ENCODE measurements around the gene BTK. TPM values are rescaled to one million over a fixed set of nuclear protein-coding genes. Genes with fewer than 3 reads are reported as not detected.

Gene BTK
- not detected in 2 replicates for total RNA-seq

DNA sequence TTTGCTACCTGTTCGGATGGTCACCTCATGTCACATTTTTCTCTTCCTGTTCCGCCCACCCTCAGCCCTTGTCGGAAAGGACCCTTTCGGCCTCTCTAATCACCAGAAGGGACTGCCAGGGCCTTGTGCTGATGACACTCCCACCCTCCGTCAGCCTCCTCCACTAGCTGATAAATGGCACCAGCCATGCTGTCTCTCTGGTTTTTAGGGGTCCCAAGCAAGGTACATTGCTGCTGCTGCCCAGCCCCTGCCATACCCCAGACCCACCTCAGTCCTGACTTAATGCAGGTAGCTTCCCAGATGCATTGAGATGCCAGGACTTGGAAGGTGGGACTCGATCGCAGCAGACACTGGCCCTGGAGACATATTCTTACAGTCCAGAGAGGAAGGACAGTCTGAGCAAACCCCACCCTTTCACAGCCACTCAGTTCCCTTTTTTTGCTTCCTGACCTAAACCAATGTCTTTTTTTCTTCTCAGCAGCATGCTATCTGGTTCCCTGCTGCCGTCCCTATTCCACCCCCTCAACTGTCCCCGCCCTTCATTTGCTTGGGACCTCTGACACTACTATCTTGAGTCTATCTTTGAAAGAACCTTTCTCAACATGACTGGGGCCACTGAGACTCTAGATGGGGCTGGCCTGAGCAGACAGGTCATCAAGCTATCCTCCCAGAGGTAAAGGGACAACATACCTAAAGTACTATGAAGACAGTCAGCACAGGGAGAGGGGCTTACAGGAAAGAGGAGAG lies at the start of gene BTK:
TSS of gene BTK (minus strand) at position 397 of the 747 bp plus-strand sequence. CDS start 10,907 bp downstream, outside the sequence.
- Mint-ChIP-seq H3K4me1 (peaks cover 8% of the 10 kb centered on the region), H3K36me3 (ENCODE audit: low read depth) (peaks cover 2% of the 10 kb centered on the region), H3K27ac (no peak within 1 kb of the TSS), H3K4me3 (no peak within 1 kb of the TSS), H3K9me3 (no peaks in the 10 kb centered on the region), H3K27me3 (no peaks in the 10 kb centered on the region)
- no peak for DNase-seq
- intact Hi-C loops (cut with micrococcal nuclease): no loop called here

GRCh38 chrX:101430457-101431078 lies 44.6 kb upstream of the BTK start:
- peak overlapping the region; percentile 86 for H3K27ac Mint-ChIP-seq
- no peaks in the 10 kb centered on the region for H3K9me3 Mint-ChIP-seq
- intact Hi-C loops (cut with micrococcal nuclease): no loop called here
- peak overlapping the region; percentile 59 for H3K4me3 Mint-ChIP-seq
- DNase-seq: no peak
- peaks cover 18% of the 10 kb centered on the region for H3K36me3 Mint-ChIP-seq (ENCODE audit: low read depth)
- no peaks in the 10 kb centered on the region for H3K27me3 Mint-ChIP-seq
- H3K4me1 Mint-ChIP-seq: peaks cover 11% of the 10 kb centered on the region

DNA sequence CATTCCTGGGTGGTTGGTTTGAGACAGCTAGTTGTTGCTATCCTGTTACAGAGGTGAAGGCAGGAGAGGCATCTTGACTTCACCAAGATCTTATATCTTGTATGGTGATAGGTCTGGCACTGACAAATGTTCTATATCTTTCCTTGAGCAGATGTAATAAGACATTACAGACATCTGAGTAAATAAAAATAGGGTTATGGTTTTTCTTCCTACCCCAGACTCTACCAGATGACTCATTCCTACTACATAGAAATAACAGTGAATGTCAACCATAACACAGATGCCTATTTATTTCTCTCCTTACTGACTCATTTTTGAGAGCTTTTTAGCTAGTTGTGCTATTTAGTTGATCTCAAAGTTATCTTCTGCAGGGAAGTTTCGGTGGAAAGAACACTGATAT lies 43.9 kb upstream of the BTK start:
- intact Hi-C loops (cut with micrococcal nuclease): no loop called here
- Mint-ChIP-seq H3K4me3 (peak overlapping the region; percentile 59), H3K4me1 (peaks cover 11% of the 10 kb centered on the region), H3K9me3 (no peaks in the 10 kb centered on the region), H3K27ac (peak overlapping the region; percentile 86), H3K36me3 (ENCODE audit: low read depth) (peaks cover 18% of the 10 kb centered on the region), H3K27me3 (no peaks in the 10 kb centered on the region)
- no peak for DNase-seq

DNA sequence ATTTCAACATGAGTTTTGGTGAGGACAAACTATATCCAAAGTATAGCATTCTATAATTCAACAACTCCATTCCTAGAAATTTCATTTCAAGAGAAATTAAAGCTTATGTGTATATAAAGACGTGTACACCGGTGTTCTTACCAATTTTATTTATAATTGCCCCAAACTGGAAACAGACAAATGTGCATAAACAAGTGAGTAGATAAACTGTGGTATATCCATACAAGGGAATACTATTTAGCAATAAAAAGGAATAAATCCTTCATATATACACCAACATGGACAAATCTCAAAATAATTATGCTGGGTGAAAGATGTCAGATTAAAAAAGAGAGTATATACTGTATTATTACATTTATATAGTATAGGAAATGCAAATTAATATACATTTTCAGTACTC lies 42.0 kb upstream of the BTK start:
- Mint-ChIP-seq H3K4me1 (peaks cover 11% of the 10 kb centered on the region), H3K4me3 (no peak overlapping the region), H3K27ac (no peak overlapping the region), H3K9me3 (no peaks in the 10 kb centered on the region), H3K27me3 (no peaks in the 10 kb centered on the region), H3K36me3 (ENCODE audit: low read depth) (peaks cover 18% of the 10 kb centered on the region)
- DNase-seq: no peak
- intact Hi-C loops (cut with micrococcal nuclease): no loop called here

- Mint-ChIP-seq H3K27me3 (no peaks in the 10 kb centered on the region), H3K27ac (peak overlapping the region; percentile 29), H3K9me3 (no peaks in the 10 kb centered on the region), H3K4me3 (peak overlapping the region; percentile 86), H3K36me3 (ENCODE audit: low read depth) (peaks cover 6% of the 10 kb centered on the region), H3K4me1 (peaks cover 27% of the 10 kb centered on the region)
- intact Hi-C loops (cut with micrococcal nuclease): loop anchor here (5.0 kb wide), 1 partner anchor 178 kb away; no protein-coding TSS in a partner anchor
- DNase-seq: no peak
Measured at GRCh38 chrX:101419489-101419888, 33.5 kb upstream of the BTK start.

GRCh38 chrX:101417981-101418841 lies 32.2 kb upstream of the BTK start:
- H3K4me3 Mint-ChIP-seq: peak overlapping the region; percentile 86
- peak overlapping the region; percentile 92 for H3K27ac Mint-ChIP-seq
- no peaks in the 10 kb centered on the region for H3K27me3 Mint-ChIP-seq
- peaks cover 27% of the 10 kb centered on the region for H3K4me1 Mint-ChIP-seq
- H3K9me3 Mint-ChIP-seq: no peaks in the 10 kb centered on the region
- peak; percentile 80 for DNase-seq
- peaks cover 6% of the 10 kb centered on the region for H3K36me3 Mint-ChIP-seq (ENCODE audit: low read depth)
- intact Hi-C loops (cut with micrococcal nuclease): loop anchor here (5.0 kb wide), 1 partner anchor 179 kb away; no protein-coding TSS in a partner anchor

GRCh38 chrX:101417190-101417589 lies 31.2 kb upstream of the BTK start:
- intact Hi-C loops (cut with micrococcal nuclease): loop anchor here (5.0 kb wide), 1 partner anchor 180 kb away; no protein-coding TSS in a partner anchor
- no peak for DNase-seq
- H3K4me3 Mint-ChIP-seq: peak overlapping the region; percentile 86
- no peaks in the 10 kb centered on the region for H3K9me3 Mint-ChIP-seq
- H3K36me3 Mint-ChIP-seq (ENCODE audit: low read depth): peaks cover 15% of the 10 kb centered on the region
- no peaks in the 10 kb centered on the region for H3K27me3 Mint-ChIP-seq
- peaks cover 35% of the 10 kb centered on the region for H3K4me1 Mint-ChIP-seq
- H3K27ac Mint-ChIP-seq: peak overlapping the region; percentile 92

- Mint-ChIP-seq H3K27me3 (no peaks in the 10 kb centered on the region), H3K27ac (peak overlapping the region; percentile 74), H3K4me3 (peak overlapping the region; percentile 12), H3K4me1 (peaks cover 35% of the 10 kb centered on the region), H3K36me3 (ENCODE audit: low read depth) (peaks cover 20% of the 10 kb centered on the region), H3K9me3 (no peaks in the 10 kb centered on the region)
- no peak for DNase-seq
- intact Hi-C loops (cut with micrococcal nuclease): loop anchor here (5.0 kb wide), 1 partner anchor 181 kb away; no protein-coding TSS in a partner anchor
Measured at GRCh38 chrX:101416691-101417090, 30.7 kb upstream of the BTK start.

DNA sequence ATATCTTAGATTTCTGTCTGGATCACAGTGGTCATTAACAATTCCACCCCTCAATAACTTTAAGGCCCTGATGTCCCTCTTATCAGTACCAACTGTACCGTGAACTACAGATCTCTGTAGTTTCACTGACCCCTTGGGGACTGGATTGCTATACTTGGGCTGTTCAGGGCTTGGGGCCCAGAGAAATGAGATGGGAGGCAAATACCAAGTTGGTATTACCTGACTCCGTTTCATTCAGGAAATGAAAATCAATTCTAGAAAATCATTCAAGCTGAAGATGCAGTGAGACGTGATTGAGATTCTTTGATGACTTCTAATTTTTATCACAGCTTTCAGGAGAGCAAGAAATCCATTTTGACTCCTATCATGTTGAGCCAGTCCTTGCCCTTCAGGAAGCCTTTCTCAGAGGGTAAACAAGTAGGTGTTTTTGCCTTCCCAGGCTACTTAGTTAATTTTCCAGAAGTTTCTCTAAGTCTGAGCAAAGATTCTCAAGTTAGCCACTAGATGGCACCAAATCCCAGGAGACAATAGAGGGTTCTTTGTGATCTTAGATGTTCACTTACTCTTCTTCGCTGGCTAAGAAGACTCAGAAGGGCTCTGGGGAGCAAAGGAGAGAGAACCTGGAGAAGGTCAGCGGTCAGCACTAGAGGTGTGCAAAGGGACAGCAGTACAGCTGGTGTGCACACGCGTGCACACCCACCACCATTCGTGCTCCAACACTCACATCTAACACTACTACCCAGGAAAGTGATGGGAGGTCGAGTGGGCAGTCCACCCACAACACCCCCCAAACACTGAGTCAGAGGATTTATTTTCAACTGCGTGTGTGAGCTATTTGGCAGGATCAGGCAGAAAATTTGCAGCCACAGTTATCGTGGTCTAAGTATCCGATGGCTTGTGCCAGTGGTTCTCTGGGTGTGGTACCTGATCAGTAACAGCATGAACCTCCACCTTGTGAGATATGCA lies 29.5 kb upstream of the BTK start:
- peak; percentile 83 for DNase-seq
- intact Hi-C loops (cut with micrococcal nuclease): loop anchor here (1.0 to 5.0 kb wide), 2 partner anchors 182 to 384 kb away; no protein-coding TSS in a partner anchor
- Mint-ChIP-seq H3K4me1 (peaks cover 38% of the 10 kb centered on the region), H3K9me3 (no peaks in the 10 kb centered on the region), H3K36me3 (ENCODE audit: low read depth) (peaks cover 16% of the 10 kb centered on the region), H3K27me3 (no peaks in the 10 kb centered on the region), H3K4me3 (peak overlapping the region; percentile 56), H3K27ac (peak overlapping the region; percentile 86)

GRCh38 chrX:101411984-101412383 lies 26.0 kb upstream of the BTK start:
- DNase-seq: no peak
- Mint-ChIP-seq H3K27ac (peak overlapping the region; percentile 11), H3K27me3 (peaks cover 2% of the 10 kb centered on the region), H3K36me3 (ENCODE audit: low read depth) (peaks cover 21% of the 10 kb centered on the region), H3K4me1 (peaks cover 29% of the 10 kb centered on the region), H3K9me3 (no peaks in the 10 kb centered on the region), H3K4me3 (no peak overlapping the region)
- intact Hi-C loops (cut with micrococcal nuclease): no loop called here

DNA sequence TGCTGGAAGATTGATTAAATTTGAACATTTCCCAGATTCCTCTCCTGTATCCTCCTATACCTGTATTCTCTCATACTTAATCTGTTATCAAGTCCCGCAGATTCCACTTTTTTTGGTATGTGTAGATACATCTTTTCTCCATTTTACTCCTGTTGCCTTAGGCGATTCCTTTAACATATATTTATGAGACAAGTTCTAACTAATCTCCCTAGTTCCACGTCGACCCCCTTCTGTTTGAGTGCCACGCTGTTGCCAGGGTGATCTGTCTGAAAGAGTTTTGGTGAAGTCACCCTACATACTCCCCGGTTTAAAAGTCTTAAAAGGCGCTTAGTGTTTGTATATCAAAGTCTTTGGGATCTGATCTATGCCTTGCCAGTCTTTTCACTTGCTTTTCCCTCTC lies 24.5 kb upstream of the BTK start:
- H3K4me3 Mint-ChIP-seq: peak overlapping the region; percentile 81
- H3K36me3 Mint-ChIP-seq (ENCODE audit: low read depth): peaks cover 24% of the 10 kb centered on the region
- peaks cover 28% of the 10 kb centered on the region for H3K4me1 Mint-ChIP-seq
- intact Hi-C loops (cut with micrococcal nuclease): no loop called here
- H3K9me3 Mint-ChIP-seq: no peaks in the 10 kb centered on the region
- no peak for DNase-seq
- peak overlapping the region; percentile 86 for H3K27ac Mint-ChIP-seq
- peaks cover 2% of the 10 kb centered on the region for H3K27me3 Mint-ChIP-seq

GRCh38 chrX:101409043-101409442 lies 23.1 kb upstream of the BTK start:
- peak overlapping the region; percentile 79 for H3K4me3 Mint-ChIP-seq
- no peak for DNase-seq
- peaks cover 26% of the 10 kb centered on the region for H3K36me3 Mint-ChIP-seq (ENCODE audit: low read depth)
- peaks cover 22% of the 10 kb centered on the region for H3K4me1 Mint-ChIP-seq
- H3K27me3 Mint-ChIP-seq: peaks cover 2% of the 10 kb centered on the region
- H3K27ac Mint-ChIP-seq: peak overlapping the region; percentile 80
- H3K9me3 Mint-ChIP-seq: no peaks in the 10 kb centered on the region
- intact Hi-C loops (cut with micrococcal nuclease): loop anchor here (5.0 kb wide), 3 partner anchors 62 to 577 kb away; partner anchors contain the start of genes CENPI and TIMM8A

DNA sequence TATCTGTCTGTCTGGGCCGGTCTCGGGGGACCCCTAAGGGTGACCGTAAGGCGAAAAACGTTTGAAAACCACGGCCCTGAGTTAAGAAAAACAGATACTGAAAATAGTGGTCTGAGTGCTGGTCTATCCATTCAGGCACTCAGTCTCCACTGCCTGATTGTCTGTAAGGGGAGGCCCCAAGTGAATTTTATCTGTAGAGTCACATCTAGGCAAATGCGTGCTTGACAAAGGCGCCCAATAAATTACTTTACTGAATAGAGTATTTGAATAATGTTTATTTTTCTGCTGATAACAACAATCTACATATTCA lies 22.5 kb upstream of the BTK start:
- Mint-ChIP-seq H3K4me1 (peaks cover 22% of the 10 kb centered on the region), H3K36me3 (ENCODE audit: low read depth) (peaks cover 29% of the 10 kb centered on the region), H3K27me3 (peaks cover 2% of the 10 kb centered on the region), H3K27ac (peak overlapping the region; percentile 98), H3K9me3 (no peaks in the 10 kb centered on the region), H3K4me3 (peak overlapping the region; percentile 100)
- no peak for DNase-seq
- intact Hi-C loops (cut with micrococcal nuclease): loop anchor here (5.0 kb wide), 3 partner anchors 61 to 576 kb away; partner anchors contain the start of genes CENPI and TIMM8A
